22Rv1 (cell line): Measurements from ENCODE around the gene AIG1.

Experiments used
- ZFX ChIP-seq: fragments of 450-650 bp; IDR thresholded peaks from 2 replicates; pipeline ENCODE4 v1.6.1; 2017; ENCODE audit warnings: antibody characterized with exemption, borderline replicate concordance
- TF ChIP-seq, protein P1 (sequence below): fragments of 450-650 bp; IDR thresholded peaks from 2 replicates; pipeline ENCODE4 v1.5.1; 2017; ENCODE audit warnings: mild to moderate bottlenecking

DNA sequence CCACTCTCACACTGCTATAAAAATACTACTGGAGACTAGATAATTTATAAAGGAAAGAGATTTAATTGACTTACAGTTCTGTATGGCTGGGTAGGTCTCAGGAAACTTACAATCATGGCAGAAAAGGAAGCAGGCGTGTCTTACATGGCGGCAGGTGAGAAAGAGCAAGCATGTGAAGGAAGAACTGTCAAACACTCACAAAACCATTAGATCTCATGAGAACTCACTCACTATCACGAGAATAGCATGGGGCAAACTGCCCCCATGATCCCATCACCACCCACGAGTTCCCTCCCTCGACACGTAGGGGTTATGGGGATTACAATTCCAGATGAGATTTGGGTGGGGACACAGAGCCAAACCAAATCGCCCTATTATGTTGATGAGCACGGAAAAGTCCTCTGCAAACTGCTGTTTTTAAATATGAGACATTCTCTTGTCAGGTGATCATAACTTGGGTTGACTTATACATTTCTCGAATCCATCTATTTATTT is 133.5 kb downstream of the AIG1 start:
- TF ChIP-seq, protein P1, sequence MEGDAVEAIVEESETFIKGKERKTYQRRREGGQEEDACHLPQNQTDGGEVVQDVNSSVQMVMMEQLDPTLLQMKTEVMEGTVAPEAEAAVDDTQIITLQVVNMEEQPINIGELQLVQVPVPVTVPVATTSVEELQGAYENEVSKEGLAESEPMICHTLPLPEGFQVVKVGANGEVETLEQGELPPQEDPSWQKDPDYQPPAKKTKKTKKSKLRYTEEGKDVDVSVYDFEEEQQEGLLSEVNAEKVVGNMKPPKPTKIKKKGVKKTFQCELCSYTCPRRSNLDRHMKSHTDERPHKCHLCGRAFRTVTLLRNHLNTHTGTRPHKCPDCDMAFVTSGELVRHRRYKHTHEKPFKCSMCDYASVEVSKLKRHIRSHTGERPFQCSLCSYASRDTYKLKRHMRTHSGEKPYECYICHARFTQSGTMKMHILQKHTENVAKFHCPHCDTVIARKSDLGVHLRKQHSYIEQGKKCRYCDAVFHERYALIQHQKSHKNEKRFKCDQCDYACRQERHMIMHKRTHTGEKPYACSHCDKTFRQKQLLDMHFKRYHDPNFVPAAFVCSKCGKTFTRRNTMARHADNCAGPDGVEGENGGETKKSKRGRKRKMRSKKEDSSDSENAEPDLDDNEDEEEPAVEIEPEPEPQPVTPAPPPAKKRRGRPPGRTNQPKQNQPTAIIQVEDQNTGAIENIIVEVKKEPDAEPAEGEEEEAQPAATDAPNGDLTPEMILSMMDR = no peak
- no peak for TF ChIP-seq ZFX
